Esophagus muscularis mucosa (tissue), 4 donors: Measurements from ENCODE around the gene CDCP2.

Source experiments
- CTCF ChIP-seq, 3 experiments: fragments of 200-600 bp in 2 of 3; fragments of 450-650 bp in 1 of 3; sonication (generic) in 2 of 3; IDR thresholded peaks; one replicate each; pipeline ENCODE4 v1.5.1; 2017 to 2019; ENCODE audit warnings: antibody characterized with exemption in 3 of 3, mild to moderate bottlenecking in 2 of 3, moderate library complexity in 1 of 3
- EP300 ChIP-seq: sonication (generic); formaldehyde crosslinking; IDR thresholded peaks from one replicate; pipeline ENCODE4 v1.6.1; 2017; ENCODE audit warnings: antibody characterized with exemption
- POLR2A ChIP-seq: fragments of 450-650 bp; IDR thresholded peaks from one replicate; pipeline ENCODE4 v1.6.1; 2017; ENCODE audit warnings: antibody characterized with exemption, moderate library complexity, mild to moderate bottlenecking, low read depth

- no peak for TF ChIP-seq POLR2A
- TF ChIP-seq CTCF (IDR thresholded peaks at IDR 0.05), result no peak
- no peak for TF ChIP-seq EP300
Measured at GRCh38 chr1:54153535-54154439, 987 bp upstream of the CDCP2 start.
